ENCODE measurements around the gene MPG. TPM values are rescaled to one million over a fixed set of nuclear protein-coding genes. Genes with fewer than 3 reads are reported as not detected.

MPG gene
- total RNA-seq, 1 experiment from 2014 or later = 60.0 TPM

GRCh38 chr16:119835-120491 lies 41.9 kb downstream of the MPG start (continued):
- no peak for TF ChIP-seq PRDM15 (CRISPR knock-in tag; IDR thresholded peaks at IDR 0.05)
- no peak for TF ChIP-seq RELA (CRISPR knock-in tag; IDR thresholded peaks at IDR 0.05; ENCODE audit: borderline replicate concordance)
- no peak for TF ChIP-seq ZNF232 (CRISPR knock-in tag; IDR thresholded peaks at IDR 0.05)
- TF ChIP-seq MAX (CRISPR knock-in tag; IDR thresholded peaks at IDR 0.05) = no peak
- no peak for TF ChIP-seq ZBTB21 (CRISPR knock-in tag; IDR thresholded peaks at IDR 0.05; ENCODE audit: borderline replicate concordance)
- TF ChIP-seq SMAD4 (CRISPR knock-in tag; IDR thresholded peaks at IDR 0.05) = no peak
- no peak for TF ChIP-seq NFE2L1 (CRISPR knock-in tag; IDR thresholded peaks at IDR 0.05)
- no peak for TF ChIP-seq NR2C2 (CRISPR knock-in tag; IDR thresholded peaks at IDR 0.05)
- no peak for TF ChIP-seq ZSCAN18 (CRISPR knock-in tag; IDR thresholded peaks at IDR 0.05)
- TF ChIP-seq ZNF263 (CRISPR knock-in tag; IDR thresholded peaks at IDR 0.05; ENCODE audit: low read depth) = no peak

GRCh38 chr16:120756-121155 lies 42.7 kb downstream of the MPG start:
- Mint-ChIP-seq H3K9me3 (no peaks in the 10 kb centered on the region), H3K27ac (peak overlapping the region; percentile 68)
- CTCF ChIA-PET = interaction anchor here (1.2 to 5.6 kb wide), 3 partner anchors 15 to 242 kb away, joined by 4 to 73 read pairs (median 4); no protein-coding TSS in a partner anchor

More at GRCh38 chr16:120756-121155, 42.7 kb downstream of the MPG start:
- POLR2A ChIA-PET = no interaction called here
- ATAC-seq = no peak
- H3K36me3 Mint-ChIP-seq = peaks cover 9% of the 10 kb centered on the region
- DNase-seq (ENCODE audit: low spot score) = no peak
- H3K4me1 Mint-ChIP-seq = no peaks in the 10 kb centered on the region
- TF ChIP-seq ERG (CRISPR knock-in tag; IDR thresholded peaks at IDR 0.05) (no peak), NFE2L1 (CRISPR knock-in tag; IDR thresholded peaks at IDR 0.05) (no peak), TEAD1 (CRISPR knock-in tag; IDR thresholded peaks at IDR 0.05) (no peak), E2F5 (CRISPR knock-in tag; IDR thresholded peaks at IDR 0.05) (no peak), FOXJ3 (CRISPR knock-in tag; IDR thresholded peaks at IDR 0.05; ENCODE audit: borderline replicate concordance) (no peak), ATF6 (CRISPR knock-in tag; IDR thresholded peaks at IDR 0.05) (no peak), PRDM15 (CRISPR knock-in tag; IDR thresholded peaks at IDR 0.05) (no peak), FOXP1 (CRISPR knock-in tag; IDR thresholded peaks at IDR 0.05; ENCODE audit: borderline replicate concordance) (no peak), ESRRA (CRISPR knock-in tag; IDR thresholded peaks at IDR 0.05; ENCODE audit: borderline replicate concordance) (no peak), EMX1 (CRISPR knock-in tag; IDR thresholded peaks at IDR 0.05) (no peak), ZNF317 (CRISPR knock-in tag; IDR thresholded peaks at IDR 0.05; ENCODE audit: borderline replicate concordance, low read depth) (no peak), ZNF423 (CRISPR knock-in tag; IDR thresholded peaks at IDR 0.05) (no peak)
- H3K4me3 Mint-ChIP-seq = no peak overlapping the region
- no peaks in the 10 kb centered on the region for H3K27me3 Mint-ChIP-seq (ENCODE audit: low read depth)

Measured in WTC11 (cell line).